Hepatocyte (in vitro differentiated cells): Measurements from ENCODE around the gene IFNL3.

ENCODE experiments used
- EZH2 ChIP-seq: fragments of 200-600 bp; sonication (generic); IDR thresholded peaks from 2 replicates; pipeline ENCODE4 v1.6.1; 2016; ENCODE audit warnings: antibody characterized with exemption, mild to moderate bottlenecking, borderline replicate concordance
- EZH2phosphoT487 ChIP-seq: fragments of 200-600 bp; sonication (generic); IDR thresholded peaks from one replicate; pipeline ENCODE4 v1.6.1; 2018; ENCODE audit warnings: antibody characterized with exemption, mild to moderate bottlenecking, low read depth, moderate library complexity; ENCODE audit not compliant: unreplicated experiment, severe bottlenecking
- TF ChIP-seq, protein P1 (sequence below): fragments of 200-600 bp; sonication (generic); IDR thresholded peaks from 2 replicates; pipeline ENCODE4 v1.5.1; 2016; ENCODE audit warnings: antibody characterized with exemption, mild to moderate bottlenecking; ENCODE audit not compliant: poor library complexity

DNA sequence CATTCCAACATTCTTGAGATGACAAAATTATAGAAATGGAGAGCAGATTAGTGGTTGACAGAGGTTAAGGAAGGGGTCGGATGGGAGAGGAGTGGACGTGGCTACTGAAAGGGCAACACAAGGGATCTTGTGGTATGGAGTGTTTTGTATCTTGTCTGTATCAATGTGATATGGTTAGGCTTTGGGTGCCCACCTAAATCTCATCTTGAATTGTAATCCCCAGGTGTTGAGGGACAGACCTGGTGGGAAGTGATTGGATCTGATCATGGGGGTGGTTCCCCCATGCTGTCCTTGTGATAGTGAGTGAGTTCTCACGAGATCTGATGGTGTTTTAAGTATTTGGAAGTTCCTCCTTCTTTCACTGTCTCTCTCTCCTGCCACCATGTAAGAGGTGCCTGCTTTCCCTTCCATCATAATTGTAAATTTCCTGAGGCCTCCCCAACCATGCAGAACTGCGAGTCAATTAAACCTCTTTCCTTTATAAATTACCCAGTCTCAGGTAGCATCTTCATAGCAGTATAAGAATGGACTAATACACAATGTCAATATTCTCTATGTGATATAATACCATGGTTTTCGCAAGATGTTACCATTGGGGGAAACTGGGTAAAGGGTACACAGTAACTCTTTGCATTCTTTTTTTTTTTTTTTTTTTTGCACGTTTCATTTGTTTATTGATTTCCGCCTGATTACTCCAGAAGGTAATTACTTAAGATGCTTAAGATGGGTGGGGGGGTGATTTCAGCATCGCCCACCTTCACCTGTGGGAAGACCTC lies 8.8 kb upstream of the IFNL3 start:
- TF ChIP-seq, protein P1, sequence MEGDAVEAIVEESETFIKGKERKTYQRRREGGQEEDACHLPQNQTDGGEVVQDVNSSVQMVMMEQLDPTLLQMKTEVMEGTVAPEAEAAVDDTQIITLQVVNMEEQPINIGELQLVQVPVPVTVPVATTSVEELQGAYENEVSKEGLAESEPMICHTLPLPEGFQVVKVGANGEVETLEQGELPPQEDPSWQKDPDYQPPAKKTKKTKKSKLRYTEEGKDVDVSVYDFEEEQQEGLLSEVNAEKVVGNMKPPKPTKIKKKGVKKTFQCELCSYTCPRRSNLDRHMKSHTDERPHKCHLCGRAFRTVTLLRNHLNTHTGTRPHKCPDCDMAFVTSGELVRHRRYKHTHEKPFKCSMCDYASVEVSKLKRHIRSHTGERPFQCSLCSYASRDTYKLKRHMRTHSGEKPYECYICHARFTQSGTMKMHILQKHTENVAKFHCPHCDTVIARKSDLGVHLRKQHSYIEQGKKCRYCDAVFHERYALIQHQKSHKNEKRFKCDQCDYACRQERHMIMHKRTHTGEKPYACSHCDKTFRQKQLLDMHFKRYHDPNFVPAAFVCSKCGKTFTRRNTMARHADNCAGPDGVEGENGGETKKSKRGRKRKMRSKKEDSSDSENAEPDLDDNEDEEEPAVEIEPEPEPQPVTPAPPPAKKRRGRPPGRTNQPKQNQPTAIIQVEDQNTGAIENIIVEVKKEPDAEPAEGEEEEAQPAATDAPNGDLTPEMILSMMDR, result no peak
- TF ChIP-seq EZH2phosphoT487 (no peak), EZH2 (no peak)
